ENCODE data around the gene FAM120A. TPM values are rescaled to one million over a fixed set of nuclear protein-coding genes. Genes with fewer than 3 reads are reported as not detected.

FAM120A gene
- polyA plus RNA-seq, 1 donor from 2014 or later: 8.9 TPM

DNA sequence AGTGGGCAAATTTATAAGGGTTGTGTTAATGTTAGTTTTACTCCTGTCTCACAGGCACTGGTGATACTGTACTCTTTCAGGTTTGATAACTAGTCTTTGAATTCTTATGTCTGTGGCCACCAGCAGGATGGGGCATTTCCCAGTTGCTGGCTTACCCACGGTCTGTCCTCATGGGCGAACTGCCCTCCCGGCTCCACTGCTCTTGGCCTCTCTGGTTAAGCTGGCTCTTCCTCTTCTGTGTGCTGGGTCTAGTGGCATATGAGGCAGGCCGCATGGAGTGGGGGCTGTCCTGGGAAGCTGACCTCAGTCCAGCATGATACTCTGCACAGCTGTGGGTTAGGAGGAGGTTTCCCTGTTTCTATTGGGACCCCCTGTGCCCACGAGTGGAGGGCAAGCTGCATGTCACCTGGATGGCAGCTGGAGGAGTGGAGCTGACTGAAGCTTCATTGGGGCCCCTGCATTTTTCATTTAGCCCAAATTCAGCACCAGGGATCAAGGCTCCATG lies 144.4 kb downstream of the FAM120A start (continued):
- TF ChIP-seq EP300 (conservative IDR thresholded peaks at IDR 0.05; ENCODE audit: poor library complexity, severe bottlenecking): no peak

DNA sequence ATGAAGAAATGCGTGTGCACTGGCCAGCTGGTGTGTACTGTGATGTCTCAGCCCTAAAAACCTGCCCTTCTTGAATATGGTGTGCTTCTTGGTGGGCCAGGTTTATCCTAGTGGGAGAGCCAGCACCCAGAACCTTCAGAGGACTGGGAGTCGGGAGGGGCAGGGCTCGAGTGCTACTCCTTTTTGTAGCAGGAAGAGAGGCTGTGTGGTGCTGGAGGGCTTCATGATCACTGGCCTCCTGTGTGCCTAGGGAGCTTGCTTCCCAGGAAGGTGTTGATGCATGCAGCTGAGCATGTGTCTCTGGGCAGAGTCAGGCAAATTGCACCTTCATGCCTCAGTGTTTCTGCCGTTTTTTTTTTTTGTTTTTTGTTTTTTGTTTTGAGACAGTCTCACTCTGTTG lies 144.9 kb downstream of the FAM120A start:
- TF ChIP-seq, protein P1, sequence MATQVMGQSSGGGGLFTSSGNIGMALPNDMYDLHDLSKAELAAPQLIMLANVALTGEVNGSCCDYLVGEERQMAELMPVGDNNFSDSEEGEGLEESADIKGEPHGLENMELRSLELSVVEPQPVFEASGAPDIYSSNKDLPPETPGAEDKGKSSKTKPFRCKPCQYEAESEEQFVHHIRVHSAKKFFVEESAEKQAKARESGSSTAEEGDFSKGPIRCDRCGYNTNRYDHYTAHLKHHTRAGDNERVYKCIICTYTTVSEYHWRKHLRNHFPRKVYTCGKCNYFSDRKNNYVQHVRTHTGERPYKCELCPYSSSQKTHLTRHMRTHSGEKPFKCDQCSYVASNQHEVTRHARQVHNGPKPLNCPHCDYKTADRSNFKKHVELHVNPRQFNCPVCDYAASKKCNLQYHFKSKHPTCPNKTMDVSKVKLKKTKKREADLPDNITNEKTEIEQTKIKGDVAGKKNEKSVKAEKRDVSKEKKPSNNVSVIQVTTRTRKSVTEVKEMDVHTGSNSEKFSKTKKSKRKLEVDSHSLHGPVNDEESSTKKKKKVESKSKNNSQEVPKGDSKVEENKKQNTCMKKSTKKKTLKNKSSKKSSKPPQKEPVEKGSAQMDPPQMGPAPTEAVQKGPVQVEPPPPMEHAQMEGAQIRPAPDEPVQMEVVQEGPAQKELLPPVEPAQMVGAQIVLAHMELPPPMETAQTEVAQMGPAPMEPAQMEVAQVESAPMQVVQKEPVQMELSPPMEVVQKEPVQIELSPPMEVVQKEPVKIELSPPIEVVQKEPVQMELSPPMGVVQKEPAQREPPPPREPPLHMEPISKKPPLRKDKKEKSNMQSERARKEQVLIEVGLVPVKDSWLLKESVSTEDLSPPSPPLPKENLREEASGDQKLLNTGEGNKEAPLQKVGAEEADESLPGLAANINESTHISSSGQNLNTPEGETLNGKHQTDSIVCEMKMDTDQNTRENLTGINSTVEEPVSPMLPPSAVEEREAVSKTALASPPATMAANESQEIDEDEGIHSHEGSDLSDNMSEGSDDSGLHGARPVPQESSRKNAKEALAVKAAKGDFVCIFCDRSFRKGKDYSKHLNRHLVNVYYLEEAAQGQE (IDR thresholded peaks at IDR 0.05; ENCODE audit: borderline replicate concordance): no peak
- TF ChIP-seq RAD21 (conservative IDR thresholded peaks at IDR 0.05) (no peak), POLR2AphosphoS5 (IDR thresholded peaks at IDR 0.05) (no peak), CTCF (IDR thresholded peaks at IDR 0.05; ENCODE audit: poor library complexity, severe bottlenecking) (no peak), MXI1 (conservative IDR thresholded peaks at IDR 0.05; ENCODE audit: poor library complexity, severe bottlenecking) (no peak), SMC3 (conservative IDR thresholded peaks at IDR 0.05; ENCODE audit: poor library complexity) (no peak), TAF1 (IDR thresholded peaks at IDR 0.05; ENCODE audit: low read depth) (no peak), EZH2 (IDR thresholded peaks at IDR 0.05; ENCODE audit: borderline replicate concordance, insufficient read depth, low read length, poor library complexity, severe bottlenecking) (no peak), EP300 (conservative IDR thresholded peaks at IDR 0.05; ENCODE audit: poor library complexity, severe bottlenecking) (no peak)
- no peaks in the 10 kb centered on the region for H3K27me3 ChIP-seq (ENCODE audit: insufficient read depth, low read depth, low read length)
- no peaks in the 10 kb centered on the region for H3K36me3 ChIP-seq (ENCODE audit: insufficient read depth, low read length)
- no peak overlapping the region for H3K27ac ChIP-seq (ENCODE audit: low read length)
- H3K79me2 ChIP-seq (replicated peaks; ENCODE audit: insufficient read depth, low read length): peaks cover 44% of the 10 kb centered on the region
- no peak overlapping the region for H2AFZ ChIP-seq (ENCODE audit: low read depth, low read length)
- H3K9ac ChIP-seq (ENCODE audit: low read length): no peak overlapping the region
- H3K9me2 ChIP-seq (ENCODE audit: insufficient read depth, low read length): no peaks in the 10 kb centered on the region
- no peaks in the 10 kb centered on the region for H4K20me1 ChIP-seq (ENCODE audit: insufficient read depth)
- no peaks in the 10 kb centered on the region for H3K9me3 ChIP-seq (ENCODE audit: low read length)
- no peaks in the 10 kb centered on the region for H3F3A ChIP-seq (ENCODE audit: insufficient read depth, low read length, poor library complexity, severe bottlenecking)
- H3K4me2 ChIP-seq (ENCODE audit: low read length): no peak overlapping the region
- H3K4me3 ChIP-seq (ENCODE audit: low read length): no peak overlapping the region

GRCh38 chr9:93597142-93597706 lies 145.7 kb downstream of the FAM120A start:
- no peaks in the 10 kb centered on the region for H3K9me2 ChIP-seq (ENCODE audit: insufficient read depth, low read length)
- H3K4me2 ChIP-seq (ENCODE audit: low read length): no peak overlapping the region
- H3K79me2 ChIP-seq (replicated peaks; ENCODE audit: insufficient read depth, low read length): peaks cover 37% of the 10 kb centered on the region
- no peak overlapping the region for H3K27ac ChIP-seq (ENCODE audit: low read length)
- H3K9ac ChIP-seq (ENCODE audit: low read length): no peak overlapping the region
- no peak for TF ChIP-seq RAD21 (conservative IDR thresholded peaks at IDR 0.05)
- TF ChIP-seq CTCF (IDR thresholded peaks at IDR 0.05; ENCODE audit: poor library complexity, severe bottlenecking): no peak
- TF ChIP-seq EZH2 (IDR thresholded peaks at IDR 0.05; ENCODE audit: borderline replicate concordance, insufficient read depth, low read length, poor library complexity, severe bottlenecking): no peak
- TF ChIP-seq EP300 (conservative IDR thresholded peaks at IDR 0.05; ENCODE audit: poor library complexity, severe bottlenecking): no peak
- TF ChIP-seq, protein P1 (IDR thresholded peaks at IDR 0.05; ENCODE audit: borderline replicate concordance): no peak
- no peak for TF ChIP-seq SMC3 (conservative IDR thresholded peaks at IDR 0.05; ENCODE audit: poor library complexity)
- no peaks in the 10 kb centered on the region for H4K20me1 ChIP-seq (ENCODE audit: insufficient read depth)
- no peaks in the 10 kb centered on the region for H3K36me3 ChIP-seq (ENCODE audit: insufficient read depth, low read length)
- no peak overlapping the region for H2AFZ ChIP-seq (ENCODE audit: low read depth, low read length)
- H3K27me3 ChIP-seq (ENCODE audit: insufficient read depth, low read depth, low read length): no peaks in the 10 kb centered on the region
- no peaks in the 10 kb centered on the region for H3K9me3 ChIP-seq (ENCODE audit: low read length)
- no peak overlapping the region for H3K4me3 ChIP-seq (ENCODE audit: low read length)
- H3F3A ChIP-seq (ENCODE audit: insufficient read depth, low read length, poor library complexity, severe bottlenecking): no peaks in the 10 kb centered on the region

Data from neural cell (in vitro differentiated cells).